Psoas muscle (tissue), 8 donors: ENCODE data around the gene SYTL5. TPM values are rescaled to one million over a fixed set of nuclear protein-coding genes. Genes with fewer than 3 reads are reported as not detected.

Experiments used
- ATAC-seq, 4 donors: fragments of 200-7000 bp; cut with Tn5 transposase; one replicate each; pipeline ENCODE4 v1.9.1; 2020; ENCODE audit warnings: moderate library complexity in 3 of 4, mild to moderate bottlenecking in 2 of 4
- DNase-seq, 2 donors: peaks; one replicate each; pipeline ENCODE4 v3.0.0-alpha.2; 2020
- H3K27ac ChIP-seq: fragments of 200-600 bp; one replicate; pipeline ENCODE4 v1.8.0; 2022
- H3K27me3 ChIP-seq, 3 donors: fragments of 200-600 bp in 1 of 3; one replicate each; pipeline versions ENCODE4 v1.6.1 to v1.8.0; 2013 to 2022; ENCODE audit warnings: low read length in 2 of 3, mild to moderate bottlenecking in 2 of 3, moderate library complexity in 1 of 3; ENCODE audit not compliant: insufficient read depth in 3 of 3
- H3K36me3 ChIP-seq, 2 donors: fragments of 200-600 bp in 1 of 2; one replicate each; pipeline versions ENCODE4 v1.6.1 to v1.8.0; 2013 to 2022; ENCODE audit warnings: low read depth in 1 of 2, mild to moderate bottlenecking in 1 of 2, moderate library complexity in 1 of 2; ENCODE audit not compliant: insufficient read depth in 1 of 2
- H3K4me1 ChIP-seq: fragments of 200-600 bp; one replicate; pipeline ENCODE4 v1.8.0; 2022
- H3K4me3 ChIP-seq: fragments of 200-600 bp; one replicate; pipeline ENCODE4 v1.8.0; 2022; ENCODE audit warnings: mild to moderate bottlenecking
- H3K9me3 ChIP-seq: fragments of 200-600 bp; one replicate; pipeline ENCODE4 v1.8.0; 2022
- whole genome bisulfite sequencing, 3 donors: extraction: QIAGEN DNeasy Blood & Tissue Kit; methylation state at CpG; one replicate each; pipeline versions ENCODE4 v1.1.6 to v1.1.7; 2013; 5-methylcytosine and 5-hydroxymethylcytosine counted together
- intact Hi-C, 2 donors: fragments of 100-400 bp; cut with DNase I; formaldehyde crosslinking; loops; one replicate each; pipeline versions ENCODE4 v1.11.0 to v1.14.2; 2022
- long read RNA-seq, 2 donors: library from polyadenylated mRNA; unstranded; transcript quantifications; one replicate each; pipeline ENCODE4 v2.0.0, GENCODE V29; 2021
- polyA plus RNA-seq, 3 donors: library from polyadenylated mRNA; stranded (reverse); fragments of 200-250 nt; gene quantifications; one replicate each; pipeline ENCODE4 v1.2.3, GENCODE V29; 2013
- total RNA-seq, 4 donors: library from RNA; stranded (reverse); fragmentation: NEBNext Ultra II Directional in 2 of 4; extraction: Animal tissue kit (Norgen Biotek cat#: 25700) in 2 of 4; gene quantifications; one replicate each; pipeline versions ENCODE4 v1.2.1 to v1.2.4, GENCODE V29; 2021 to 2023
- TF ChIP-seq, protein P1 (sequence below): fragments of 200-600 bp; IDR thresholded peaks from one replicate; pipeline ENCODE4 v1.8.0; 2022; ENCODE audit warnings: antibody characterized with exemption
- donor health status: healthy with polysubstance abuse.
- donor health status: DM: no; HTN: no; CAD: no; lungs with moderate emphysema.
- donor health status: Bipolar disorder and iron deficiency.
- donor health status: healthy.
- donor health status: DM: yes; HTN: yes; CAD: no.
- donor health status: DM: no; HTN: no; CAD: no.
- donor health status: DM: no; HTN: no; CAD: no.
- donor health status: DM: yes; HTN: yes; CAD: no.

Gene SYTL5
- total RNA-seq (not detected), polyA plus RNA-seq (under 1 TPM in 1 of 3 donors, not detected in 2; 0.01 TPM)
- long read RNA-seq, donor 1 = 0 reads
- long read RNA-seq, donor 2 = 0 reads

DNA sequence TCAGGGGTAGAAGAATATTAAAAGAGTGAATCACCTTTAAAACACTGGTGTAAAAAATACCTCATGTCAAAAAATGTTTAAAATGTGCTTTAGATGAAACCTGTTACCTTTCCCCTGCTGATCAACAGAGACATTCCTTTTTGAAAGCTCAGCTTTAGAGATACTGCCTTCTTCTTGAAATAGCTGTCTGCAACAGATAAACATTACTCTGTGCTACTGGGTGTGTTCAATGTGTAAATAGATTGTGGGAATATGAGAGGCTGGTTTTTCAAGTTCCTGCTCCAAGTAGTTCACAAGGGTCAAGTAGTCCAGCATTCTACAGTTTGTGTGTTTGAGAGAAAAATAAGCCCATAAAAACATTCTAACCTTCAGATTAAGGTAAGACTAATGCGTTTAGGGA is at the start of gene SYTL5:
SYTL5 (plus strand) TSS at position 263 of the 400 bp plus-strand sequence. CDS start 27,337 bp downstream, outside the sequence.
- intact Hi-C loops = no loop called here
- Histone ChIP-seq H3K9me3 (peaks cover 12% of the 10 kb centered on the region), H3K4me3 (no peak within 1 kb of the TSS), H3K4me1 (no peaks in the 10 kb centered on the region), H3K27me3 (no peaks in the 10 kb centered on the region), H3K27ac (no peak within 1 kb of the TSS), H3K36me3 (no peaks in the 10 kb centered on the region)
- DNase-seq = no peak
- ATAC-seq = no peak
- WGBS, 3 donors = 26 to 61% (median 44%) methylated on average over 1 of the region's 1 CpG
- TF ChIP-seq, protein P1, sequence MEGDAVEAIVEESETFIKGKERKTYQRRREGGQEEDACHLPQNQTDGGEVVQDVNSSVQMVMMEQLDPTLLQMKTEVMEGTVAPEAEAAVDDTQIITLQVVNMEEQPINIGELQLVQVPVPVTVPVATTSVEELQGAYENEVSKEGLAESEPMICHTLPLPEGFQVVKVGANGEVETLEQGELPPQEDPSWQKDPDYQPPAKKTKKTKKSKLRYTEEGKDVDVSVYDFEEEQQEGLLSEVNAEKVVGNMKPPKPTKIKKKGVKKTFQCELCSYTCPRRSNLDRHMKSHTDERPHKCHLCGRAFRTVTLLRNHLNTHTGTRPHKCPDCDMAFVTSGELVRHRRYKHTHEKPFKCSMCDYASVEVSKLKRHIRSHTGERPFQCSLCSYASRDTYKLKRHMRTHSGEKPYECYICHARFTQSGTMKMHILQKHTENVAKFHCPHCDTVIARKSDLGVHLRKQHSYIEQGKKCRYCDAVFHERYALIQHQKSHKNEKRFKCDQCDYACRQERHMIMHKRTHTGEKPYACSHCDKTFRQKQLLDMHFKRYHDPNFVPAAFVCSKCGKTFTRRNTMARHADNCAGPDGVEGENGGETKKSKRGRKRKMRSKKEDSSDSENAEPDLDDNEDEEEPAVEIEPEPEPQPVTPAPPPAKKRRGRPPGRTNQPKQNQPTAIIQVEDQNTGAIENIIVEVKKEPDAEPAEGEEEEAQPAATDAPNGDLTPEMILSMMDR = no peak

DNA sequence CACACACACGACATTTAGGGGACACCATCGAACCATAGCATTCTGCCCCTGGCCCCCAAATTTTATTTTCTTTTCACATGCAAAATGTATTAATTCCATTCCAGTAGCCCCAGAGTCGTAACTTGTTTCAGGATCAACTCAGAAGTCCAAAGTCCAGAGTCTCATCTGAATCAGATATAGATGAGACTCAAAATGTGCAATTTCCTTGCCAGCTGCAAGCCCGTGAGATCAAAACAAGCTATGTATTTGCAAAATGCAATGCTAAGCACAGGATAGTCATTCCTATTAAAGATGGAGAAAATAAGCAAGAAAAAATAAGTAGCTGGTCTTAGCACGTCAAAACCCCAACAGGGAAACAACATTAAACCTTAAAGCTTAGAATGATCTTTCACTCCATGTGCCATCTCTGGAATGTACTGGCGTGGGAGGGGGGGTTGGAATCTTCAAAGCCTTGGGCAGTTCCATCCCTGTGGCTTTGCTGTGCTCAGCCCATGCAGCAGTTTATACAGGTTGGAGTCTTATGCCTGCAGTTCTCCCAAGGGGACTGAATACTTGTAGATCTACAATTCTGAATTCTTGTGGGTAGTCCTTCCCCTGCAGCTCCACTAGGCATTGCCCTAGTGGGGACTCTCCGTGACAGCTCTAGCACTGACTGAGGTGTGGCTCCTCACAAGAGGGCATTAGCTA is 47.7 kb upstream of the SYTL5 start:
- DNase-seq (no peak), ATAC-seq (no peak)
- Histone ChIP-seq H3K27ac (no peak overlapping the region), H3K4me1 (no peaks in the 10 kb centered on the region), H3K27me3 (no peaks in the 10 kb centered on the region), H3K4me3 (no peak overlapping the region), H3K36me3 (no peaks in the 10 kb centered on the region), H3K9me3 (peaks cover 3% of the 10 kb centered on the region)
- WGBS, 3 donors = 55 to 64% (median 62%) methylated on average over 7 of the region's 7 CpGs
- TF ChIP-seq, protein P1 = no peak
- intact Hi-C loops = no loop called here

DNA sequence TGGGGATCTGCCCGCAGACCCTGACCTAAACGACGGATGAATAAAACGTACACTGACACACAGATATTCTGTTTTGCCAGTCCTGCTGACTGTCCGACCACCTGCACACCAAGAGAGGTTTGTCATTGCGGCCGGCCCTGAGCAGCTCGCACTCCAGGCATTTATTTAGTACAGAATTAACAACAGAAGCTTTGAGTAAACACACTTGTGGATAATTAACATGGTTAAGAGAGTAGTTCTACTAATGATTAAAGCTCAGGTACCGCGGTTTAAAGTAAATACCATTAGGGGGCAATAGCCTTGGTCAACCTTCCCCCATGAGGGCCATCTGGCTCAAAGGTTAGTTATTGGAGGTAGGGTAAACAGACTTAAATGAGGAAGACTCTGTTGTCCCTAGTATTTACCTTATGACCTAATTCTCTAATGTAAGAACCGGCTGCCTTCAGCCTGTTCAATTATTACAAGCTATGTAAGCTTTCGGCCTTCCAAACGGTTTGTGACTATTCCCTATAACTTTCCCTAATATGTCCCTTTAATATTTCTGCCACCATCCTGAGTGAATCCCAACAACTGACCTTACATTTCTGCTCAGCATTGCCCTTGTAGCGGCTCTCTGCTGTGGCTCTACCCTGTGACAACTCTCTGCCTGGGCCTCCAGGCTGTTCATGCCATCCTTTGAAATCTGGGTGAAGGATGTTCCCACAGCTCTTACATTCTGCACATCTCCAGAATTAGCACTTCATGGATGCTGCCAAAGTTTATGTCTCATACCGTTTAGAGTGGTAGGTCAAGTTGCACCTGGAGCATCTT is 46.9 kb upstream of the SYTL5 start:
- no peaks in the 10 kb centered on the region for H3K4me1 ChIP-seq
- no peak overlapping the region for H3K4me3 ChIP-seq
- no peak for DNase-seq
- peaks cover 3% of the 10 kb centered on the region for H3K9me3 ChIP-seq
- H3K36me3 ChIP-seq = no peaks in the 10 kb centered on the region
- H3K27me3 ChIP-seq = no peaks in the 10 kb centered on the region
- 62 to 74% (median 73%) methylated on average over 15 of the region's 15 CpGs for WGBS, 3 donors
- no peak for ATAC-seq
- no peak overlapping the region for H3K27ac ChIP-seq
- intact Hi-C loops = no loop called here
- TF ChIP-seq, protein P1 = no peak

DNA sequence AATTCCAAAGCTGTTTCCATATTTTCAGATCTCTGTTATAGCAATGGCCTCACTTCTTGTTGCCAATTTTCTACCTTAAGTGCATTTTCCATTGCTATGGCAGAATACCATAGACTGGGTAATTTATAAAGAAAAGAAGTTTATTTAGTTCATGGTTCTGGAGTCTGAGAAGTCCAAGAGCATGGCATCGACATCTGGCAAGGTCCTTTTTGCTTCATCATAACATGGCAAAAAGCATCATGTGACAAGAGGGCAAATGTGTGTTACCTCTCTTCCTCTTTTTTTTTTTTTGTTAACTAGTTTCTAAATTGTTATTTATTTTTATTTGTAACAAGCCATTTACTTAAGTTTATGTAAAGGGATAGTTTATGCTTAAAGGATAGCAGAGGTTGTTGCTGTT is 45.2 kb upstream of the SYTL5 start:
- no peak overlapping the region for H3K27ac ChIP-seq
- intact Hi-C loops = no loop called here
- peaks cover 3% of the 10 kb centered on the region for H3K9me3 ChIP-seq
- TF ChIP-seq, protein P1 = no peak
- no peak overlapping the region for H3K4me3 ChIP-seq
- ATAC-seq = no peak
- WGBS, 3 donors = 97 to 100% (median 97%) methylated on average over 1 of the region's 1 CpG
- no peaks in the 10 kb centered on the region for H3K27me3 ChIP-seq
- DNase-seq = no peak
- H3K4me1 ChIP-seq = no peaks in the 10 kb centered on the region
- H3K36me3 ChIP-seq = no peaks in the 10 kb centered on the region
